ENCODE results near the gene WDR18. TPM values are rescaled to one million over a fixed set of nuclear protein-coding genes. Genes with fewer than 3 reads are reported as not detected.

Gene WDR18
- polyA plus RNA-seq, 1 donor from 2014 or later = 64.9 TPM

DNA sequence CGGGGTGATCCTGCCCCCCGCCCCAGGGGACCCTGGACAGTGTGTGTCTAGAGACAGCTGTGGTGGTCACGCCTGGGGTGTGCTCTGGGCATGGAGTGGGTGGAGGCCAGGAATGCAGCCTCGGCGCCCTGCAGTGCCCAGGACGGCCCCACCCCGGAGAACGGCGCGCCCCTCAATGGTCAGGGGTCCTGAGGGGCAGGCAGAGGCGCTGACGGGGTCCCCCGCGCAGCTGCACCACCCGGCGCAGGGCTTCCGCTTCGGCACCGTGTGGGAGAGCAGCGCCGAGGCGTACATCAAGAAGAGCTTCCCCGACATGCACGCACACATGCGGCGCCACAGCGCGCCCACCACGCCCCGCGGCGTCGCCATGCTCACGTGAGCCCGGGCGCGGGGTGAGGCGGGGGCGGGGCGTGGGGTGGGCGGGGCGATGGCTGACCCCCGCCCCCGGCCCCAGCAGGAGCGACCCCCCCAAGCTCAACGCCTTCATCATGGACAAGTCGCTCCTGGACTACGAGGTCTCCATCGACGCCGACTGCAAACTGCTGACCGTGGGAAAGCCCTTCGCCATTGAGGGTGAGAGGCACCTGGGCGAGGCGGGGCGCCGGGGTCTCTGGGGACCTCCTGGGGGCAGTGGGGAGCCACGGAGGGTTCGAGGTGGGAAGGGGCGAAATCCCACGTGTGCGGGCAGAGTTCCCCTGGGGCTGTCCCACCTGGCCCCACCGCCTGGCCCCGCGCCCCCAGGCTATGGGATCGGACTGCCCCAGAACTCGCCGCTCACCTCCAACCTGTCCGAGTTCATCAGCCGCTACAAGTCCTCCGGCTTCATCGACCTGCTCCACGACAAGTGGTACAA lies 23.5 kb downstream of the WDR18 start:
- TF ChIP-seq TAF1 (IDR thresholded peaks at IDR 0.05; ENCODE audit: low read depth) (no peak), POLR2AphosphoS5 (IDR thresholded peaks at IDR 0.05) (no peak), EZH2 (IDR thresholded peaks at IDR 0.05; ENCODE audit: borderline replicate concordance, insufficient read depth, low read length, poor library complexity, severe bottlenecking) (no peak), EP300 (conservative IDR thresholded peaks at IDR 0.05; ENCODE audit: poor library complexity, severe bottlenecking) (no peak), RAD21 (conservative IDR thresholded peaks at IDR 0.05) (no peak), CTCF (IDR thresholded peaks at IDR 0.05; ENCODE audit: poor library complexity, severe bottlenecking) (no peak), MXI1 (conservative IDR thresholded peaks at IDR 0.05; ENCODE audit: poor library complexity, severe bottlenecking) (no peak), SMC3 (conservative IDR thresholded peaks at IDR 0.05; ENCODE audit: poor library complexity) (no peak)
- TF ChIP-seq, protein P1, sequence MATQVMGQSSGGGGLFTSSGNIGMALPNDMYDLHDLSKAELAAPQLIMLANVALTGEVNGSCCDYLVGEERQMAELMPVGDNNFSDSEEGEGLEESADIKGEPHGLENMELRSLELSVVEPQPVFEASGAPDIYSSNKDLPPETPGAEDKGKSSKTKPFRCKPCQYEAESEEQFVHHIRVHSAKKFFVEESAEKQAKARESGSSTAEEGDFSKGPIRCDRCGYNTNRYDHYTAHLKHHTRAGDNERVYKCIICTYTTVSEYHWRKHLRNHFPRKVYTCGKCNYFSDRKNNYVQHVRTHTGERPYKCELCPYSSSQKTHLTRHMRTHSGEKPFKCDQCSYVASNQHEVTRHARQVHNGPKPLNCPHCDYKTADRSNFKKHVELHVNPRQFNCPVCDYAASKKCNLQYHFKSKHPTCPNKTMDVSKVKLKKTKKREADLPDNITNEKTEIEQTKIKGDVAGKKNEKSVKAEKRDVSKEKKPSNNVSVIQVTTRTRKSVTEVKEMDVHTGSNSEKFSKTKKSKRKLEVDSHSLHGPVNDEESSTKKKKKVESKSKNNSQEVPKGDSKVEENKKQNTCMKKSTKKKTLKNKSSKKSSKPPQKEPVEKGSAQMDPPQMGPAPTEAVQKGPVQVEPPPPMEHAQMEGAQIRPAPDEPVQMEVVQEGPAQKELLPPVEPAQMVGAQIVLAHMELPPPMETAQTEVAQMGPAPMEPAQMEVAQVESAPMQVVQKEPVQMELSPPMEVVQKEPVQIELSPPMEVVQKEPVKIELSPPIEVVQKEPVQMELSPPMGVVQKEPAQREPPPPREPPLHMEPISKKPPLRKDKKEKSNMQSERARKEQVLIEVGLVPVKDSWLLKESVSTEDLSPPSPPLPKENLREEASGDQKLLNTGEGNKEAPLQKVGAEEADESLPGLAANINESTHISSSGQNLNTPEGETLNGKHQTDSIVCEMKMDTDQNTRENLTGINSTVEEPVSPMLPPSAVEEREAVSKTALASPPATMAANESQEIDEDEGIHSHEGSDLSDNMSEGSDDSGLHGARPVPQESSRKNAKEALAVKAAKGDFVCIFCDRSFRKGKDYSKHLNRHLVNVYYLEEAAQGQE (IDR thresholded peaks at IDR 0.05; ENCODE audit: borderline replicate concordance) = no peak
- Histone ChIP-seq H3K9me3 (ENCODE audit: low read length) (no peaks in the 10 kb centered on the region), H3K9ac (ENCODE audit: low read length) (no peak overlapping the region), H3K27me3 (ENCODE audit: insufficient read depth, low read depth, low read length) (no peaks in the 10 kb centered on the region), H2AFZ (ENCODE audit: low read depth, low read length) (no peak overlapping the region), H3K4me3 (ENCODE audit: low read length) (no peak overlapping the region), H3K27ac (ENCODE audit: low read length) (no peak overlapping the region), H3F3A (ENCODE audit: insufficient read depth, low read length, poor library complexity, severe bottlenecking) (no peaks in the 10 kb centered on the region), H3K4me2 (ENCODE audit: low read length) (no peak overlapping the region), H3K36me3 (ENCODE audit: insufficient read depth, low read length) (no peaks in the 10 kb centered on the region), H3K9me2 (ENCODE audit: insufficient read depth, low read length) (no peaks in the 10 kb centered on the region), H4K20me1 (ENCODE audit: insufficient read depth) (no peaks in the 10 kb centered on the region), H3K79me2 (replicated peaks; ENCODE audit: insufficient read depth, low read length) (no peaks in the 10 kb centered on the region)

DNA sequence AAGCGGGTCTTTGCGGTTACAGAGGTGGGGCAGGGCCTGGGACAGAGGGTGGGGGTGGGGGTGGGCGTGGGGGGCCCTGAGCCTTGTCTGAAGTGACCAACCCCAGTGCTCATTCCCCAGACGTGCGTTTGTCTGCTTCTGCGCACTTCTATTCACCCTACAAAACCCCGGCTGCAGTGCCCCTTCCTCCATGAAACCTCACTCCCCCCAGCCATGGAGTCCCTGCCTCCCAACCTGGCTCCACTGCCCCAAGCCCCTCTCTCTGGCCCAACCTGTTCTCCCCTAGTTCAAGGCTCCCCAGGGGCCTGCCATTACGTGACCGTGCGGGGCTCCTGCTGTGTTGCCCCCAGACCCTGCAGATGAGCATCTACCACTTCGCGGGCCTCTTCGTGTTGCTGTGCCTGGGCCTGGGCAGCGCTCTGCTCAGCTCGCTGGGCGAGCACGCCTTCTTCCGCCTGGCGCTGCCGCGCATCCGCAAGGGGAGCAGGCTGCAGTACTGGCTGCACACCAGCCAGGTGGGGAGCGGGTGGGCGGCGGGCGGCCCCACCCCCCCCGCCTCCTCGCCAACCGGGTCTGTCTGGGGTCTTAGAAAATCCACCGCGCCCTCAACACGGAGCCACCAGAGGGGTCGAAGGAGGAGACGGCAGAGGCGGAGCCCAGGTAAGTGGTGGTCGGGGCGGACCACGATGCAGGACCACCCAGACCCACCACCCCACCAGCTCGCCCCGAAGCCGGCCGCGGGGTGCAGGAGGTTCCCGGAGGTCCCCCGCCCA lies 24.3 kb downstream of the WDR18 start:
- Histone ChIP-seq H3K79me2 (replicated peaks; ENCODE audit: insufficient read depth, low read length) (no peaks in the 10 kb centered on the region), H4K20me1 (ENCODE audit: insufficient read depth) (no peaks in the 10 kb centered on the region), H3F3A (ENCODE audit: insufficient read depth, low read length, poor library complexity, severe bottlenecking) (no peaks in the 10 kb centered on the region), H3K36me3 (ENCODE audit: insufficient read depth, low read length) (no peaks in the 10 kb centered on the region), H3K9ac (ENCODE audit: low read length) (no peak overlapping the region), H3K27ac (ENCODE audit: low read length) (no peak overlapping the region), H3K27me3 (ENCODE audit: insufficient read depth, low read depth, low read length) (no peaks in the 10 kb centered on the region), H3K4me2 (ENCODE audit: low read length) (no peak overlapping the region), H3K4me3 (ENCODE audit: low read length) (no peak overlapping the region), H3K9me2 (ENCODE audit: insufficient read depth, low read length) (no peaks in the 10 kb centered on the region), H3K9me3 (ENCODE audit: low read length) (no peaks in the 10 kb centered on the region), H2AFZ (ENCODE audit: low read depth, low read length) (no peak overlapping the region)
- no peak for TF ChIP-seq SMC3 (conservative IDR thresholded peaks at IDR 0.05; ENCODE audit: poor library complexity)
- no peak for TF ChIP-seq TAF1 (IDR thresholded peaks at IDR 0.05; ENCODE audit: low read depth)
- no peak for TF ChIP-seq MXI1 (conservative IDR thresholded peaks at IDR 0.05; ENCODE audit: poor library complexity, severe bottlenecking)
- no peak for TF ChIP-seq EP300 (conservative IDR thresholded peaks at IDR 0.05; ENCODE audit: poor library complexity, severe bottlenecking)
- no peak for TF ChIP-seq EZH2 (IDR thresholded peaks at IDR 0.05; ENCODE audit: borderline replicate concordance, insufficient read depth, low read length, poor library complexity, severe bottlenecking)
- no peak for TF ChIP-seq CTCF (IDR thresholded peaks at IDR 0.05; ENCODE audit: poor library complexity, severe bottlenecking)
- no peak for TF ChIP-seq POLR2AphosphoS5 (IDR thresholded peaks at IDR 0.05)
- TF ChIP-seq, protein P1 (IDR thresholded peaks at IDR 0.05; ENCODE audit: borderline replicate concordance) = no peak
- TF ChIP-seq RAD21 (conservative IDR thresholded peaks at IDR 0.05) = no peak
